ENCODE measurements around the gene ZNF74.
"Not testable (repeated sequence)": the region's sequence is repeated elsewhere in the genome, so short reads cannot be mapped to it uniquely, and the experiment has no call there.

The ZNF74 gene

GRCh38 chr22:20451129-20451778 is 57.3 kb downstream of the ZNF74 start:
- not testable (repeated sequence) for DNase-seq

DNA sequence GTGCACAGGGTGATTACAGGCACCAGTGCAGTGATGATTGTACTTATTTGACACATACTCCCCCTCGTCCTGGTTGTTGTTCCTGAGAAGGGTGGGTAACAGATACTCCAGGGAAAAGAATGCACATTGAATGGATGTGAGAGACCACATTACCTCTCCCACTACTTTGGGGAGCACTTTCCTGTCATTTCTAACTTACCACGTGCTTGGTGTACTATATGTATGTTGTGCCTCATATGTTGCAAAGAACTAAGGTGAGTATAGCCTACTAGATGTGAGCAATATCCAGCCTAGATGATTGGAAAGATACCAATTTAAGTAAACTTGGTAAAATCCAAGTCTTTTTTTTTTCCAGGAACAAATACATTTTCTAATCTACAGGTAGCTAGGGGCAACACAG is 58.0 kb downstream of the ZNF74 start:
- no peak for DNase-seq

GRCh38 chr22:20453222-20453621 is 59.3 kb downstream of the ZNF74 start:
- no peak for DNase-seq

DNA sequence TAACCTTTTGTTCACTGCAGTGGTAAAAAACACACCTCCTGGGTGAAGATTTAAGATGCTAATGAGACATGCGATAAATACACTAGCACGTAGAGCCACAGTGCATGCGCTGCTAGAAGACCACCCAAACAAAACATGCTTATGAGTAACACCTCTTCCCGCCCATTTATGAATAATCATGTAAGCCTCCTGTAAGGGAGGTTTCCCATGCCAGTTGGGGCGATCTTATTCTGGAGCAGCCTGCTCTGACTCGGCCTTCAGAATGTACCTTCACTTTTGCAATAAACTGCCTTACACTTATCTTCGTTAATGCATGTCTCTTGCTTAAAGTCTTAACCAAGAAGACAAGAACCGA is 61.7 kb downstream of the ZNF74 start:
- no peak for DNase-seq

DNA sequence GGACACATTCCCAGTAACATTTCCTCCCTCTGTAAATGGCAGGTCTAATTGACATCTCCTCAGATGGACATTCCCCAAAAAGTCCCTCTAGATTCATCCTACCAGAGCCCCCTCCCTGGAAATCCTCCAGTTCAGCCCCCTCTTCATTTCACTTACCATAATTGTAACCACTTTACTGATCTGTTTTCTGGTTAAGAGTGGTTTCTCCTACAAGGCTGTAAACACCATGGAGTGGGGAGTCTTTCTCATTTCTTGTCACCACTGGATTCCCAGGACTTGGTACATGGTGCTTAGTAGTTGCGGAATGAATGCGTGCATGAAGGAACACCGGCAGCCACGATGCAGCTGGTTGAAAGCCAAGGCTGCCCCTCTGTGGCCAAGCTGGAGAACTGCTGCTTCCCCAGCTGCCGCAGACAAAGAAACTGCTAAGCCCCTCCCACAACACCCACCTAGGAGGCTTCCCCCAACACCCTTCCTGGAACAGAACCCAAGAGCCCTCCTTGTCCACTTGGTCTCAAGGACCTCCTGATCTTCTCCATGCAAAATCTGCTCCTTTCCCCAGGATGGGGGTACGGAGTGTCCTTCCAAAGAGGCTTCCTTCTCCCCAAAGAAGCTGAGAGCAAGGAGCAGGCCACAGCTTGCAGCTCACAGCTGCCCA is 62.2 kb downstream of the ZNF74 start:
- DNase-seq: peak; percentile 74

DNA sequence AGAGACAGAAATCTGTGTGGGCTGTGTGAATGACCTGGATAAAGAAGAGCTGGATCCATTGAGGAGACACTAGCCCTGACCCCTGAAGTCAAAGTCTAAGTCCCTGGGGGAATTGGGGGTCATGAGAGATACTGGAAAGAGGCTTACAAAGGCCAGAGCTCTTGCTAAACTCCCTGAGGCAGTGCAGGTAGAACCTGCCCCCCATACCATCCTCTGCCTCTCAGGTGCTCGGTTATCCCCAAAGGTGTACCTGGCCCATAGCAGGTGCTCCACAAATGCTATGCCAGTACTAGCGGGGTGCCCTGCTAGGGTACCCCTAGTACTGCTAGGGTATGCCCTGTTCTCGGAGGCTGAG is 62.7 kb downstream of the ZNF74 start:
- no peak for DNase-seq

DNA sequence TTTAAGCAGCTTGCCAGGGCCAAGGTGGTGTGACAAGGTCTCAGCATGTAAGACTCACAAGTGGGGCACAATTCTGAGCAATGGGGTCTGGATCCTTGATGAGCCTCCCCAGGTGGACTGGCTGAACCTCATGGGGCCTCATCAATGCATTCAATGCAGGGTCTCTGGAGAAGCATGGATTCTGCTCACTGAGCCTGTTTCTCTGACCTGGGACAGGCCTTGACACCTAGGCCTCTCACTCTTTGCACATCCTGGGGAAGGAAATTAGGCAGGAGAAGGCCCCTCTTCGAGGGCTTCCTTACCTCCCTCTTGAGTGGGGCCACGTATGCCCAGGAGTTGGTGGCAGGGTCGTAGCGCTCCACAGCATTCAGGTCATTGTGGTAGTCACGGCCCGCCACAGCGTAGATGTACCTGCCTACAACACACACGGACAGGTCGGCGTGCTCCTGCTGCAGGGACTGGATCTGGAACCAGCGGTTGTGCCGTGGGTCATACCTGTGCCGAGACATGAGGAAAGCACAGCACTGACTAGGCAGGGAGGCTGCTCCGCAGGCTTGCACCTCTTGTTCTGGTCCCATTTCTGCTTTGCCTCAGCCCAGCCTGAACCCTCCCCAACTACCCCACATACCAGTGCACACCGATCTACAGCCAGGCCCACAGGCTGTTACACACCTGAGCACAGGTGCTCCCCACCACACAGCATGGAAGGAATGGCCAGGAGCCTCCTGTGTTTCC is 63.7 kb downstream of the ZNF74 start:
- no peak for DNase-seq
